HG02884 (cell line): ENCODE measurements around the gene AFF3.

ENCODE experiments used
- ATAC-seq: cut with Tn5 transposase; IDR thresholded peaks from one replicate; pipeline ENCODE4 v1.9.1; 2021; ENCODE audit warnings: mild to moderate bottlenecking, moderate library complexity; ENCODE audit not compliant: unreplicated experiment

AFF3 gene

GRCh38 chr2:99576775-99577174 lies 565.6 kb downstream of the AFF3 start:
- ATAC-seq, result no peak

DNA sequence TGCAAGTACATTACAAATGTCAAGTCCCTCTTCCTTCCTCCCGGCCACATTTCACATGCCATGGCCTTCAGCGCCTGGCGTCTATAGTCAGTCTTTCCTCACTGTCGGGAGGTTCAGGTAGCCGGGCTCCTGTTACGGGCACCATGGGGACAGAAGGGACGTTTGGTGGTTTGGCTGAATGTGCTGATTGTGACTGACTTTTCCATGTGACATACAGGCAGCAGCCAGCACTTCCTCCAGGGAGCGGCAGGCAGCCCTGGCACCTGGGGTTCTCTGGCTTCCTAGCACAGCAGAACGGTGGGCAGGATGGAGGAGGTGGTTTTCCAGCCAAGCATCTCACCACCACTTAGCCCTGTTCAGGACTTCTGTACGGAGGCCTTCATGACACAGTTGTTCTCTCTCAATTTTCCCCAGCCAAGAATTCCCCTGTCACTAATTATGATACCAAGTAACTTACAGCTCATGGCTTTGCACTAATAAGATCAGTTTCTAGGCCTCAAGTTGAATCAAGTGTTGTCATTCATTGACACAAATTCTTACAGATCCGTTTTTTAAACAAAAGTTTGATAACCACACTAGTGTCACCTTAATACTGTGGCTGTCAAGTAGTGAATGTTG lies 568.6 kb downstream of the AFF3 start:
- no peak for ATAC-seq

GRCh38 chr2:99572373-99573164 lies 569.8 kb downstream of the AFF3 start:
- no peak for ATAC-seq

- no peak for ATAC-seq
Measured at GRCh38 chr2:99571954-99572353, 570.4 kb downstream of the AFF3 start.

DNA sequence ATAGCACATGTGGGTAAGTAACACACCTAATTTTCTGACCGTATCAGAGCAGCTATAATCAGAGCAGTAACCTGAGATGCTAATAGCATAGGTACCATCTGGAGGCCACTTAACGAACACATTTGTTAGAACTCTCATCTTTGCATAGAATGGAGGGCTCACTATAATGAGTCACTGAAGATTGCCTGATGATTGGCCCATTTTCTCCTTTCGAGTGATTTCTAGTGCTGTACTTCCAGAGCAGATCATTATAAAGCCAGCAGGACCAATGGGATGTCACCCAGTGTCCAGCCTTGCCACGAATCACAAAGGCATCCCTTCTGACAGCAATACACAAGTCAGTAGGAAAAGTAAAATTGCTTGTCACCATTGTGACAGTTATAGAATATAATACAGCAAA lies 570.9 kb downstream of the AFF3 start:
- ATAC-seq, result no peak

GRCh38 chr2:99571021-99571420 lies 571.4 kb downstream of the AFF3 start:
- no peak for ATAC-seq

DNA sequence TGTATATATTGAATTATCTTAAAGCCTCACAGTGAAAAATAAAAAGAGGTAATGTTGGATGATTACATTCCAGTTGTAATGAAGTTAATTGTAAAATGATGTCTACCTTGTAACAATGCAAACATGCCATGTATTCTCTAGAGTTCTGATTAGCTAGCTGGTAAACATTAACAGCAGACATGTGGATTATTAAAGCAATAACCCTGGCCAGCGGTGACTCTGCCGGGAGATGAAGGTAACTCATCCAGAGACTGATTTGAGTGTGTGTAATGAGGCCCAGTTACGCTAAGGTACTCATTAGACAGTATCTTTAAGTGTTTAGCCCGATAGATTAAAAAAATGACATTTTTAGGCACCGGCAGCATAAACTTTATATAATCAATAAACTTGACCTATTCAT lies 573.0 kb downstream of the AFF3 start:
- ATAC-seq, result no peak

DNA sequence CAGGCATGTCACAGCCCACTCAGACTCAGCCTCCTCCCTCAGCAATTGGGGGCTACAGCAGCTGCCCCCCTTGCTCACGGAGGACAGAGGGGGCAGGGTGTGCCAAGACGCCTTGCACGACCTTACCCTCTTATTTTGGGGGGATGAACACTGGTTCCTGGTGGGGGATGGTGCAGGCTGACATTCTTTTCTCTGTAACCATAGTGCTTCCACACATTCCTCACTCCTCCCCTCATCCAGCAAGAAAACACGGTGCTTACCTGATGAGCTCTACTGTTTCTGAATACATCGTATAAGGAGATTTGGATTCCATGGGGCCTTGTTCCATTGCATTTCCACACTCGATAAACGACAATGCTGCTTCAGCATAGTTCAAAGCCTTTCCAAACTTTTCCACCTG lies 577.2 kb downstream of the AFF3 start:
- ATAC-seq, result no peak

GRCh38 chr2:99562516-99562915 lies 579.9 kb downstream of the AFF3 start:
- no peak for ATAC-seq

GRCh38 chr2:99561804-99562203 lies 580.6 kb downstream of the AFF3 start:
- ATAC-seq, result no peak

DNA sequence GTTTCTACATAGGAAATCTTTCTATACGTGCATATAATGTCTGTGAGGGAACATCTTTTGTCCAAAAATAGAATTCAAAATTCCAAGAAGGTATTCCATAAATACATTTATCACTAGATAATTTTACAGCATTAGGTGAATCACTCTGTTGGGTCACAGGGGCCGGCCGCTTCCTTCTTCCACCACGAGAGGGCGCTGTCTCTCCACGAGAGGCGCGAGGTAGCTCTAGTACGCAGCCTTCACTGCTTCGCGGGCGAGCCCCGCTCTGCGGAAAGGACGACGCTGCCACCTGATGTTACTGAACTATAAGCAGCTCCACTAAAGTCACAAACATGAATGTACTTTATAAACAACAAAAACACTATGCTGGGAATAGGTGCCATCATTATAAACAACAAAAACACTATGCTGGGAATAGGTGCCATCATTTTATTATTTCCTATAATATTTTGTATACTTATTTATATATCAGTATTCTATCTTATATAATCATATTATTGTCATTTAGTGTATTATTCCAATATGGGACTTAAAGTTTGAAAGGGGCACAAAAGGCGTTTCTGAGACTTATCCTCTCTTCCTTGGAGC lies 583.2 kb downstream of the AFF3 start:
- ATAC-seq, result no peak

GRCh38 chr2:99555404-99555803 lies 587.0 kb downstream of the AFF3 start:
- ATAC-seq, result no peak

DNA sequence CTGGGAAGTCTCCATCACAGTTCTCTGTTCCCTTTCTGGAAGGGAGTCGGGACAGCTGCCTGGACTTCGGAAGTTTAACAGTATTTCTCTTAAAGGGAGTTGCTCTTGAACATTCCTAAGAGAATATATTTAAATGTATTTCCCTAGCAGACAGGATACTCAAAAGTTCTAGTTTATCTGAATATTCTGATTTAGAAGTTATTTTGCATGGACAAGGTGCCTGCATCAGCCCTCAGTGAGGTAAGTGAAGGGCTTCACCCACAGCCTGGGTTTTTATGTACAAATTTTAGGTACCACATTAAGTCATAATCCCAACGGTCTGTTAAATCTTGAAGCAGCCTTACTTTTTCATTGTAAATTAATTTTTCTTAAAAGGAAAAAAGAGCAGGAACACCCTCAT lies 587.5 kb downstream of the AFF3 start:
- no peak for ATAC-seq

GRCh38 chr2:99554238-99554637 lies 588.2 kb downstream of the AFF3 start:
- no peak for ATAC-seq

GRCh38 chr2:99552529-99552928 lies 589.9 kb downstream of the AFF3 start:
- ATAC-seq, result no peak

DNA sequence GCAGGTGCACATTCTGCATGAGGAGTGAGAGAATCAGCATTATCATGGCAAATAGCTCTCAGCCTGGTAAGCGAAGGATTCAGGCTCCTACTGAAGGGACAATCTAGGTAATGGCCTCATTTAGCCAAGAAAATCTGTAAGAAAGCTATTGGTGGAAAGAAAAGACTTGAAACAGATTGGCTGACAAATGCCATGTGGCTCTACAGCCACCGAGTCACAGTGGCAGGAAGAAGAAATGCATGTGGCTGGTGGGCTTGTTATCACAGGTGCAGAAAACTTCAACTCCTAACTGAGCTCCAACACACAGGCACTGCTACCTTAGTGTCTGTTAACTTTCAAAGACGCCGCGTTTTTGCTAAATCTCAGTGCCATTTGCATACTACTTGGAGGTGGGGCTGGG lies 592.0 kb downstream of the AFF3 start:
- no peak for ATAC-seq

GRCh38 chr2:99545604-99546003 lies 596.8 kb downstream of the AFF3 start:
- ATAC-seq, result no peak

DNA sequence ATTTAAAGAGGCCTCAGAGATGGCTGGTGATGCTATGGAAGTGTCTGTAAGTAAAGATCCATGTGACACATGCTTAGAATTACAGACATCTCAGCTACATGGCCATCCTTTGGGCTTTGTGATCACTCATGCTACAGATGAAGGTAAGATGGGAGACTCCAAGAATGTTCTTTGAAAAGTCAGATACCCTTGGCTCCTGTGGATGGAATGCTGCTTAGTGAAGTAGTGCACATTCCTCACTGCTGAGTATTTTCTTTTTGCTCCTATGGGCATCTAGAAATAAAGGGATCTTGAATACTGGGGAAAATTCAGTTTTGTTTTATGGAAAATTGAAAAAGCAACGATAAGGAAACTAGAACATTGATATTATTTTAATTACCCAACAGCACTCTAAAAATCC lies 597.3 kb downstream of the AFF3 start:
- ATAC-seq, result no peak

- ATAC-seq, result no peak
Measured at GRCh38 chr2:99544608-99545007, 597.8 kb downstream of the AFF3 start.

- ATAC-seq, result no peak
Measured at GRCh38 chr2:99543247-99543646, 599.1 kb downstream of the AFF3 start.

DNA sequence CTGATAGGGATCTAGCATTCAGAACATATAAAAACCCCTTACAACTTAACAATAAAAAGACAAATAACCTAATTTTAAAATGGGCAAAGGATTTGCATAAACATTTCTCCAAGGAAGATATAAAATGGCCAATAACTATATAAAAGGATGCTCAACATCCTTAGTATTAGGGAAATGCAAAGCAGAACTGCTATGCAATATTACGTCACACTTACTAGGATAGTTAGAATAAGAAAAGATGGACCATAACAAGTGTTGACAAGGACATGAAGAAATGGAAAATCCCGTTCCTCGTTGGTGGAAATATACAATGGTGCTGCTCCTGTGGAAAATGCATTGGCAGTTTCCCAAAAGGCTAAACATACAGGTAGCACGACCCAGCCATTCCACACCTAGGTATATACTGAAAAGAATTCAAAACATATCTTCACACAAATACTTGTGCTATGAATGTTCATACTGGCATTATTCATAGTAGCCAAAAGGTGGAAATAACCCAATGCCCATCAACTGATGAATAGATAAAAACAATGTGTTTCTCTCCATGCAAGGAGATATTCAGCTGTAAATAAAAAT lies 604.4 kb downstream of the AFF3 start:
- ATAC-seq, result no peak

DNA sequence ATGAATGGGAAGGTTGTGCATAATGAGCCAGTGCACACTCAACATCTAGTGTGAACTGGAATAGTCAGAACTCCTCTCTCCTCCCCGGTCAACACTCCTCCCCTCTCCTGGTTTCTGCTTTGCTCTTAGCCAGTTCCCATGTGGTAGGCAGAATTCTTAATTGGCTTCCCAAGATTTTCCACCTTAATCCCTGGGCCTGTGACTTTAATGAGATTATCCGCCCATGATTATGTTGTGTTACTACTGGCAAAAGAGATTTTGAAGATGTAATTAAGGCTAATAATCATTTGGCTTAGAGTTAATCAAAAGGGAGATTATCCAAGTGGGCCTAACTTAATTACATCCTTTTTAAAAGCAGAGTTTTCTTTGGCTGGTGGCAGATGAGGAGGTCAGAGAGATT lies 618.3 kb downstream of the AFF3 start:
- no peak for ATAC-seq
